Nephron progenitor cell (in vitro differentiated cells): ENCODE results near the gene OLFML2B.

ENCODE experiments used
- DNase-seq: peaks from one replicate; pipeline ENCODE4 v3.0.0; 2021
- H3K27ac Mint-ChIP-seq: 2 replicates; pipeline ENCODE4 v1.8.0; 2021; ENCODE audit warnings: mild to moderate bottlenecking, moderate library complexity, mixed read lengths
- H3K27me3 Mint-ChIP-seq: 2 replicates; pipeline ENCODE4 v1.8.0; 2021; ENCODE audit warnings: mild to moderate bottlenecking, low read depth, mixed read lengths; ENCODE audit not compliant: poor library complexity
- H3K36me3 Mint-ChIP-seq: 2 replicates; pipeline ENCODE4 v1.8.0; 2021; ENCODE audit warnings: low read depth, mixed read lengths
- H3K4me1 Mint-ChIP-seq: 2 replicates; pipeline ENCODE4 v1.8.0; 2021; ENCODE audit warnings: mixed read lengths
- H3K4me3 Mint-ChIP-seq: 2 replicates; pipeline ENCODE4 v1.8.0; 2021; ENCODE audit warnings: mild to moderate bottlenecking, moderate library complexity, mixed read lengths
- H3K9me3 Mint-ChIP-seq: 2 replicates; pipeline ENCODE4 v1.8.0; 2021; ENCODE audit warnings: mild to moderate bottlenecking, moderate library complexity, mixed read lengths
- CTCF ChIP-seq: fragments of 200-600 bp; sonication (generic); IDR thresholded peaks from 2 replicates; pipeline ENCODE4 v1.5.0; 2021; ENCODE audit warnings: antibody characterized with exemption

Gene OLFML2B

GRCh38 chr1:161962091-161962887 is 61.4 kb downstream of the OLFML2B start:
- Mint-ChIP-seq H3K9me3 (no peaks in the 10 kb centered on the region), H3K4me1 (peaks cover 2% of the 10 kb centered on the region), H3K36me3 (peaks cover 49% of the 10 kb centered on the region), H3K4me3 (no peak overlapping the region), H3K27me3 (peaks cover 3% of the 10 kb centered on the region), H3K27ac (no peak overlapping the region)
- no peak for TF ChIP-seq CTCF
- DNase-seq, result no peak

GRCh38 chr1:161958425-161958824 is 65.2 kb downstream of the OLFML2B start:
- Mint-ChIP-seq H3K27me3 (peaks cover 2% of the 10 kb centered on the region), H3K36me3 (peaks cover 29% of the 10 kb centered on the region), H3K9me3 (no peaks in the 10 kb centered on the region), H3K4me3 (no peak overlapping the region), H3K27ac (no peak overlapping the region), H3K4me1 (peaks cover 16% of the 10 kb centered on the region)
- no peak for DNase-seq
- TF ChIP-seq CTCF, result no peak

- Mint-ChIP-seq H3K4me1 (peaks cover 19% of the 10 kb centered on the region), H3K4me3 (no peak overlapping the region), H3K27ac (no peak overlapping the region), H3K9me3 (no peaks in the 10 kb centered on the region), H3K27me3 (peaks cover 2% of the 10 kb centered on the region), H3K36me3 (peaks cover 22% of the 10 kb centered on the region)
- no peak for TF ChIP-seq CTCF
- DNase-seq, result no peak
These were observed 66.7 kb downstream of the OLFML2B start for GRCh38 chr1:161956930-161957329.

GRCh38 chr1:161956097-161956496 is 67.6 kb downstream of the OLFML2B start:
- no peak for TF ChIP-seq CTCF
- Mint-ChIP-seq H3K9me3 (no peaks in the 10 kb centered on the region), H3K4me3 (no peak overlapping the region), H3K4me1 (peaks cover 19% of the 10 kb centered on the region), H3K36me3 (peaks cover 21% of the 10 kb centered on the region), H3K27me3 (peaks cover 2% of the 10 kb centered on the region), H3K27ac (no peak overlapping the region)
- no peak for DNase-seq

GRCh38 chr1:161955606-161956005 is 68.1 kb downstream of the OLFML2B start:
- DNase-seq, result no peak
- H3K9me3 Mint-ChIP-seq, result no peaks in the 10 kb centered on the region
- H3K4me1 Mint-ChIP-seq, result peaks cover 21% of the 10 kb centered on the region
- no peak overlapping the region for H3K4me3 Mint-ChIP-seq
- H3K36me3 Mint-ChIP-seq, result peaks cover 17% of the 10 kb centered on the region
- H3K27ac Mint-ChIP-seq, result no peak overlapping the region
- TF ChIP-seq CTCF, result no peak
- H3K27me3 Mint-ChIP-seq, result peaks cover 2% of the 10 kb centered on the region

GRCh38 chr1:161954466-161954865 is 69.2 kb downstream of the OLFML2B start:
- H3K4me1 Mint-ChIP-seq, result peaks cover 32% of the 10 kb centered on the region
- H3K27me3 Mint-ChIP-seq, result peaks cover 2% of the 10 kb centered on the region
- peaks cover 2% of the 10 kb centered on the region for H3K9me3 Mint-ChIP-seq
- H3K27ac Mint-ChIP-seq, result no peak overlapping the region
- H3K36me3 Mint-ChIP-seq, result peaks cover 11% of the 10 kb centered on the region
- no peak for TF ChIP-seq CTCF
- DNase-seq, result no peak
- H3K4me3 Mint-ChIP-seq, result no peak overlapping the region
